ENCODE measurements around the gene ST3GAL6.

DNA sequence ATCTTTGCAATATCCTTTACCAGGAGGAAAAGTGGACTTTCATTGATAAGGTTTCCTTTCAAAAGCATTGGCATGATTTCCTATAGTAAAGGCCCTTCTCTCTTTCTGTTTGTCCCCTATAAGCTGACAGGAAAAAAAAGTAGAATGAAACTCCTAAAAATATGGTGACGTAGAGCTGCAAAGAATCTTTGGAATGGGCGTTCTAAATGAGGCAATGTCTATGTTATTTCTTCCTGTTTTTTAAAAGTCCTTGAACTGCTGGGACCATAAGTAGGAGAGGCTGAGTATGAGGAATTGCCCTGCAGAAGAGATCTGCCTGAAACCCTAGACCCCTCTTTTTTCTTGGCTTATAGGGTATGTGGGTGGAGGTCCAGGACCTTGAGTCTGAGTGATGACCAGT lies 17.2 kb downstream of the ST3GAL6 start:
- TF ChIP-seq, protein P1, sequence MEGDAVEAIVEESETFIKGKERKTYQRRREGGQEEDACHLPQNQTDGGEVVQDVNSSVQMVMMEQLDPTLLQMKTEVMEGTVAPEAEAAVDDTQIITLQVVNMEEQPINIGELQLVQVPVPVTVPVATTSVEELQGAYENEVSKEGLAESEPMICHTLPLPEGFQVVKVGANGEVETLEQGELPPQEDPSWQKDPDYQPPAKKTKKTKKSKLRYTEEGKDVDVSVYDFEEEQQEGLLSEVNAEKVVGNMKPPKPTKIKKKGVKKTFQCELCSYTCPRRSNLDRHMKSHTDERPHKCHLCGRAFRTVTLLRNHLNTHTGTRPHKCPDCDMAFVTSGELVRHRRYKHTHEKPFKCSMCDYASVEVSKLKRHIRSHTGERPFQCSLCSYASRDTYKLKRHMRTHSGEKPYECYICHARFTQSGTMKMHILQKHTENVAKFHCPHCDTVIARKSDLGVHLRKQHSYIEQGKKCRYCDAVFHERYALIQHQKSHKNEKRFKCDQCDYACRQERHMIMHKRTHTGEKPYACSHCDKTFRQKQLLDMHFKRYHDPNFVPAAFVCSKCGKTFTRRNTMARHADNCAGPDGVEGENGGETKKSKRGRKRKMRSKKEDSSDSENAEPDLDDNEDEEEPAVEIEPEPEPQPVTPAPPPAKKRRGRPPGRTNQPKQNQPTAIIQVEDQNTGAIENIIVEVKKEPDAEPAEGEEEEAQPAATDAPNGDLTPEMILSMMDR (IDR thresholded peaks at IDR 0.05), result no peak
- no peak for TF ChIP-seq EZH2 (IDR thresholded peaks at IDR 0.05; ENCODE audit: borderline replicate concordance, insufficient read depth, low read depth, low read length, poor library complexity, severe bottlenecking)
